IPS-20b (cell line): ENCODE results near the gene SESTD1.
A peak's percentile ranks its signal among the peaks of the same experiment; 100 is the strongest.

Source experiments
- H3K27ac ChIP-seq: one replicate; pipeline ENCODE4 v1.5.1; 2013; ENCODE audit warnings: low read length
- H3K27me3 ChIP-seq: 2 replicates; pipeline ENCODE4 v1.6.1; 2013; ENCODE audit warnings: mild to moderate bottlenecking, low read length, inconsistent platforms; ENCODE audit not compliant: insufficient read depth
- H3K36me3 ChIP-seq: 2 replicates; pipeline ENCODE4 v1.6.1; 2013; ENCODE audit warnings: low read depth, mild to moderate bottlenecking, inconsistent platforms, low read length, moderate library complexity; ENCODE audit not compliant: insufficient read depth
- H3K4me1 ChIP-seq: 2 replicates; pipeline ENCODE4 v1.6.1; 2013; ENCODE audit warnings: mild to moderate bottlenecking, control low read depth, inconsistent platforms, low read length, moderate library complexity; ENCODE audit not compliant: insufficient read depth
- H3K4me3 ChIP-seq: 2 replicates; pipeline ENCODE4 v1.5.1; 2013; ENCODE audit warnings: mild to moderate bottlenecking, low read length, inconsistent platforms
- H3K9ac ChIP-seq: 2 replicates; pipeline ENCODE4 v1.6.1; 2013; ENCODE audit warnings: low read depth, mild to moderate bottlenecking, inconsistent platforms, low read length, moderate library complexity
- H3K9me3 ChIP-seq: 2 replicates; pipeline ENCODE4 v1.6.1; 2013; ENCODE audit warnings: mild to moderate bottlenecking, low read depth, low read length, inconsistent platforms; ENCODE audit not compliant: insufficient read depth

SESTD1 gene

GRCh38 chr2:179264368-179265081, at the start of gene SESTD1:
Gene SESTD1, minus strand, starts transcription at chr2:179264832. Its CDS starts 72,991 bp downstream, at chr2:179191841.
- Histone ChIP-seq H3K27ac (no peak within 1 kb of the TSS), H3K36me3 (no peaks in the 10 kb centered on the region), H3K9ac (peak within 1 kb of the TSS; percentile 83), H3K27me3 (peaks cover 15% of the 10 kb centered on the region), H3K4me3 (peak within 1 kb of the TSS; percentile 84), H3K4me1 (peaks cover 9% of the 10 kb centered on the region; the same call in 1 of the 2 replicates), H3K9me3 (no peaks in the 10 kb centered on the region)

DNA sequence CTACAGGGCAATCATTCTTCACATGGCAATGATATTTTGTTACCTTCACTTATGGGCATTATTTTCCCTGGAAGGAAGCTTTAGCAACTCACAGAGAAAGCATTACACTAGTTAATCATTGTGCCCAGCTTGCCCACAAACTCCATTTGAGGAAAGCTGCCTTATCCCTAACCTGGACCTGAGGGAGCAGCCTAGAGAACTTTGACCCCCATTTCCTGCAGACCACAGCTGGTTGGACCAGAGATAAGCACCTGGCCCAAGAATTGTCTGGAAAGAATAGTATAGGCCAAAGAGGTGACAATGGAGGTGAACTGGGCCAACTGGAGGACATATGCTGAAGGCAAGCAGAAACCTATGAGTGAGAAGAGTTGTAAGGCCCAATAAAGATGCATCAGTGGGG, 48.4 kb upstream of the SESTD1 start:
- no peaks in the 10 kb centered on the region for H3K27me3 ChIP-seq
- no peaks in the 10 kb centered on the region for H3K4me1 ChIP-seq
- H3K9me3 ChIP-seq: peaks cover 9% of the 10 kb centered on the region; the same call in 1 of the 2 replicates

DNA sequence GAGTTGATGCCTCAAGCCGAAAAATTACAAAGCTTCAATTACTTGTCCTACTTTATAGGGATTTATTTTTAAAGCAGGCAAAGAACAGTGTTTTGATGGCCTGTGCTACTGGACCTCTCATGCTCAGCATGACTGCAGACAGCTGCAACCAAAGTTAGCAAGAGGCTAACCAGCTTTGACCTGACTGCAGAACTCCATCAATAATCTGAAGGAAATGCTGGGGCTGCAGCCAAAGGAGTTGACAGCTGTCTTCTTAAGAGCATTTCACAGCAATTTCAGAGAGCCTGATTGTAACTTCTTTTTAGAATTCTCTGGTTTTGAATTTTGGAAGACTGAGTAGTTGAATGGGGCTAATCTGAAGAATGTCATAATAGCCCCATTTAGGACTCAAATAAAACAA, 46.5 kb upstream of the SESTD1 start:
- H3K9me3 ChIP-seq: peaks cover 9% of the 10 kb centered on the region; the same call in 1 of the 2 replicates
- H3K4me1 ChIP-seq: no peaks in the 10 kb centered on the region
- no peaks in the 10 kb centered on the region for H3K27me3 ChIP-seq
- no peak overlapping the region for H3K27ac ChIP-seq
- H3K36me3 ChIP-seq: no peaks in the 10 kb centered on the region
- no peak overlapping the region for H3K9ac ChIP-seq
- no peak overlapping the region for H3K4me3 ChIP-seq

More for the DNA sequence above, 48.4 kb upstream of the SESTD1 start:
- Histone ChIP-seq H3K36me3 (no peaks in the 10 kb centered on the region), H3K9ac (no peak overlapping the region), H3K4me3 (no peak overlapping the region), H3K27ac (no peak overlapping the region)

DNA sequence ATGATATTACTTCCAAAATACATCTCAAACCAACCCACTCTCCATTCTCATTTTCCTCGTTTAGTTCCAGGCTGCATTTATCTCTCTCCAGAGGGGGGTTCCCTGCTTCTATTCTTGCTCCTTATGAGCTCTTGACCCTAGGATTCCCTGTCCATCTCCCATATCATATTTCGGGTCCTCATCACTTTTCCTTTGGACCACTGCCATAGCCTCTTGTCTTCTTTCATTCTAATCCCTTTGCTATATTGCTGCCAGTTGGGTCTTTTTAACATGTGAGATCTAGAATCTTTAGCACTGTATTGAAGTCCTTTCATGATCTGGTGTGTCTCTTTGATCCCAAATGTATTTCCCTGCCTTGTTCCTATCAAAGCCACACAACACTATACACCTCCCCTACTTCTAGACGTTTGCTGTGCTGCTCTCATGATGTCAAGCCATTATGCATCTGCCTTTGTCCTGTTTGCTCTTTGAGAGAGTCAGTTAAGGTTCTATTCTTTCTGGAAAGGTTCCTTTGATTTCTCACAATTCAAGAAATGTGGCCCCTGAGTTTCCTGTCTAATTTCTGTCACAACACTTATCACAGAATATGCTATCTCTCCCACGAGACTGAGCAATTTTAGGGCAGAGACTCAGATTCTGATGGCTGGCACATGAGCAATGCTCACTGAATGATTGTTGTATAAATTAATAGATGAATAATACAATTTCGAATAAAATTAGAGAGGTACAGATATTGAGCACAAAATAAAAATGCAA, 43.2 kb upstream of the SESTD1 start:
- H3K36me3 ChIP-seq: no peaks in the 10 kb centered on the region
- H3K9ac ChIP-seq: no peak overlapping the region
- no peaks in the 10 kb centered on the region for H3K4me1 ChIP-seq
- H3K27me3 ChIP-seq: no peaks in the 10 kb centered on the region
- H3K9me3 ChIP-seq: no peaks in the 10 kb centered on the region
- H3K27ac ChIP-seq: no peak overlapping the region
- no peak overlapping the region for H3K4me3 ChIP-seq

GRCh38 chr2:179305125-179305524, 40.5 kb upstream of the SESTD1 start:
- Histone ChIP-seq H3K9me3 (no peaks in the 10 kb centered on the region), H3K27ac (no peak overlapping the region), H3K36me3 (no peaks in the 10 kb centered on the region), H3K27me3 (no peaks in the 10 kb centered on the region), H3K9ac (no peak overlapping the region), H3K4me3 (no peak overlapping the region), H3K4me1 (no peaks in the 10 kb centered on the region)

- Histone ChIP-seq H3K4me3 (no peak overlapping the region), H3K27ac (no peak overlapping the region), H3K9ac (no peak overlapping the region), H3K4me1 (no peaks in the 10 kb centered on the region), H3K36me3 (no peaks in the 10 kb centered on the region), H3K9me3 (no peaks in the 10 kb centered on the region), H3K27me3 (no peaks in the 10 kb centered on the region)
Measured at GRCh38 chr2:179304424-179304823, 39.8 kb upstream of the SESTD1 start.

GRCh38 chr2:179302764-179303571, 38.3 kb upstream of the SESTD1 start:
- Histone ChIP-seq H3K27me3 (no peaks in the 10 kb centered on the region), H3K4me1 (no peaks in the 10 kb centered on the region), H3K9me3 (no peaks in the 10 kb centered on the region), H3K36me3 (no peaks in the 10 kb centered on the region), H3K4me3 (no peak overlapping the region), H3K9ac (no peak overlapping the region), H3K27ac (no peak overlapping the region)

- no peaks in the 10 kb centered on the region for H3K4me1 ChIP-seq
- H3K36me3 ChIP-seq: no peaks in the 10 kb centered on the region
- H3K27ac ChIP-seq: no peak overlapping the region
- H3K9me3 ChIP-seq: no peaks in the 10 kb centered on the region
- H3K27me3 ChIP-seq: no peaks in the 10 kb centered on the region
- no peak overlapping the region for H3K4me3 ChIP-seq
- no peak overlapping the region for H3K9ac ChIP-seq
Measured at GRCh38 chr2:179302149-179302548, 37.5 kb upstream of the SESTD1 start.

DNA sequence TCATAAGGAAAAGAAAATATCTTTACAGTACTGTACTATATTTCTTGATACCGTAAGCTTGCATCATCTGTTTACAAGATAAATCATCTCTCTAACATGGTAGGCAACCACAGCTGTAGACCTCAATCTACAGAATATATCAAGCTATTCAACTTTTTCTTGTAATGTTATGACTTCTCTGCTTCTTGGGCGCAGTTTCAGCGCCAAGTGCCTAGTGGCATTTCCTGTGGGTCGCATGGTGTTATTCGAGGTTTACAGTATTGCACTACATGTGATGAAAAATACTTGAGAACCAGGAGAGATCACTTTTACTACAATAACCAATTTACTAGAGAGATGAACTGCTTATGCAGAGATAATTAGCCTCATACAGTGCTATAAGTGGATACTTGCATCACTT, 34.0 kb upstream of the SESTD1 start:
- Histone ChIP-seq H3K4me1 (no peaks in the 10 kb centered on the region), H3K9me3 (no peaks in the 10 kb centered on the region), H3K4me3 (no peak overlapping the region)

GRCh38 chr2:179297927-179298326, 33.3 kb upstream of the SESTD1 start:
- no peaks in the 10 kb centered on the region for H3K27me3 ChIP-seq
- H3K9ac ChIP-seq: no peak overlapping the region
- no peak overlapping the region for H3K27ac ChIP-seq
- H3K36me3 ChIP-seq: no peaks in the 10 kb centered on the region
- no peaks in the 10 kb centered on the region for H3K4me1 ChIP-seq
- H3K4me3 ChIP-seq: no peak overlapping the region
- no peaks in the 10 kb centered on the region for H3K9me3 ChIP-seq

More for the DNA sequence above, 34.0 kb upstream of the SESTD1 start:
- Histone ChIP-seq H3K9ac (no peak overlapping the region), H3K27ac (no peak overlapping the region), H3K36me3 (no peaks in the 10 kb centered on the region), H3K27me3 (no peaks in the 10 kb centered on the region)

GRCh38 chr2:179290329-179290728, 25.7 kb upstream of the SESTD1 start:
- Histone ChIP-seq H3K27ac (no peak overlapping the region), H3K4me1 (no peaks in the 10 kb centered on the region), H3K27me3 (no peaks in the 10 kb centered on the region), H3K4me3 (no peak overlapping the region), H3K9ac (no peak overlapping the region), H3K9me3 (no peaks in the 10 kb centered on the region), H3K36me3 (no peaks in the 10 kb centered on the region)
